OCI-LY7 (cell line): ENCODE data around the gene KRTAP4-1. TPM values are rescaled to one million over a fixed set of nuclear protein-coding genes. Genes with fewer than 3 reads are reported as not detected.
"Not testable (repeated sequence)": the region's sequence is repeated elsewhere in the genome, so short reads cannot be mapped to it uniquely, and the experiment has no call there.

Experiments
- Bru-seq: library from RNA; stranded (reverse); fragments of 400-500 nt; gene quantifications from one replicate; lab custom pipeline; 2021; lab: Mats Ljungman, UMichigan
- BruChase-seq, 2 experiments: library from RNA; stranded (reverse); fragments of 400-500 nt; gene quantifications; one replicate each; lab custom pipeline; 2021; lab: Mats Ljungman, UMichigan
- BruUV-seq: library from RNA; stranded (reverse); fragments of 400-500 nt; replicated peaks from 2 replicates; lab custom pipeline; 2021; lab: Mats Ljungman, UMichigan
- CTCF ChIA-PET: fragments of 300-600 bp; sonication (Branson Sonifier 250); formaldehyde crosslinking; loops from one replicate; lab custom pipeline; 2022; ENCODE audit warnings: antibody characterized with exemption; ENCODE audit not compliant: unreplicated experiment; lab: Charles Lee
- POLR2A ChIA-PET: fragments of 300-600 bp; sonication (Branson Sonifier 250); formaldehyde crosslinking; loops from one replicate; lab custom pipeline; 2022; ENCODE audit warnings: antibody characterized with exemption; lab: Charles Lee
- DNase-seq: peaks from one replicate; pipeline ENCODE4 v3.0.0-alpha.2; 2015; ENCODE audit warnings: low spot score
- H2AFZ ChIP-seq: fragments of 200-600 bp; sonication (generic), shearing (Covaris generic); 2 replicates; pipeline ENCODE4 v1.6.1; 2014; ENCODE audit warnings: mild to moderate bottlenecking, antibody characterized with exemption, low read length, moderate library complexity
- H3K27ac ChIP-seq: fragments of 200-600 bp; sonication (generic); 2 replicates; pipeline ENCODE4 v1.5.1; 2014; ENCODE audit warnings: mixed run types, low read depth, mild to moderate bottlenecking, moderate library complexity, low read length, inconsistent platforms; ENCODE audit not compliant: poor library complexity, severe bottlenecking
- H3K36me3 ChIP-seq: fragments of 200-600 bp; sonication (generic); 2 replicates; pipeline ENCODE4 v1.6.1; 2014; ENCODE audit warnings: mild to moderate bottlenecking, antibody characterized with exemption, low read length, moderate library complexity, mixed read lengths; ENCODE audit not compliant: insufficient read depth
- H3K4me1 ChIP-seq: fragments of 200-600 bp; sonication (generic); 2 replicates; pipeline ENCODE4 v1.5.1; 2014; ENCODE audit warnings: mild to moderate bottlenecking, low read length; ENCODE audit not compliant: insufficient read depth, poor library complexity, severe bottlenecking
- H3K4me2 ChIP-seq: fragments of 200-600 bp; sonication (generic); 2 replicates; pipeline ENCODE4 v1.6.1; 2014; ENCODE audit warnings: mild to moderate bottlenecking, low read length
- H3K4me3 ChIP-seq: fragments of 200-600 bp; sonication (generic); 2 replicates; pipeline ENCODE4 v1.5.1; 2014; ENCODE audit warnings: mild to moderate bottlenecking, low read depth, low read length; ENCODE audit not compliant: poor library complexity, severe bottlenecking
- H3K79me2 ChIP-seq: fragments of 200-600 bp; sonication (generic); 2 replicates; pipeline ENCODE4 v1.6.1; 2016; ENCODE audit warnings: low read depth, mild to moderate bottlenecking, low read length, moderate library complexity, mixed read lengths; ENCODE audit not compliant: insufficient read depth
- H3K9me2 ChIP-seq: fragments of 200-600 bp; sonication (generic); 2 replicates; pipeline ENCODE4 v1.6.1; 2016; ENCODE audit warnings: mild to moderate bottlenecking, low read length, mixed read lengths; ENCODE audit not compliant: insufficient read depth
- H3K9me3 ChIP-seq: fragments of 200-600 bp; sonication (generic); 2 replicates; pipeline ENCODE4 v1.6.1; 2014; ENCODE audit warnings: mild to moderate bottlenecking, mixed run types, low read length, mixed read lengths
- H4K20me1 ChIP-seq: fragments of 200-600 bp; sonication (generic); 2 replicates; pipeline ENCODE4 v1.6.1; 2014; ENCODE audit warnings: mild to moderate bottlenecking, antibody characterized with exemption, low read length, moderate library complexity, mixed read lengths; ENCODE audit not compliant: insufficient read depth
- EZH2phosphoT487 ChIP-seq: fragments of 200-600 bp; sonication (generic); IDR thresholded peaks from 2 replicates; pipeline ENCODE4 v1.6.1; 2018; ENCODE audit warnings: low read depth, borderline replicate concordance, mild to moderate bottlenecking, mixed run types, antibody characterized with exemption, low read length, moderate library complexity, mixed read lengths
- intact Hi-C: fragments of 100-400 bp; cut with micrococcal nuclease; formaldehyde crosslinking; loops from one replicate; pipeline ENCODE4 v1.10.0; 2022; ENCODE audit not compliant: unreplicated experiment
- long read RNA-seq: library from polyadenylated mRNA; stranded (forward); transcript quantifications from one replicate; pipeline ENCODE4 v2.0.0, GENCODE V29; 2022
- total RNA-seq, 2 experiments: library from RNA; depleted of rRNA in 1 of 2; stranded (reverse); fragments of >200 nt in 1 of 2; shearing (Covaris generic) in 1 of 2; gene quantifications; 2 replicates each; pipeline ENCODE4 v1.2.3, GENCODE V29; 2014 to 2022
- TF ChIP-seq, protein P1 (sequence below): fragments of 200-600 bp; sonication (generic); conservative IDR thresholded peaks from 2 replicates; pipeline ENCODE4 v1.5.1; 2014; ENCODE audit warnings: mild to moderate bottlenecking, antibody characterized with exemption, low read length, moderate library complexity, mixed read lengths

Gene KRTAP4-1
- total RNA-seq (2014; rRNA removed; shearing (Covaris generic)) (not detected in 2 replicates), total RNA-seq (2022) (not detected in 2 replicates), Bru-seq, nascent RNA (not detected), BruChase-seq, experiment 1, labeled RNA remaining after a 6-hour chase (not detected), BruChase-seq, experiment 2, labeled RNA remaining after a 2-hour chase (not detected)
- long read RNA-seq: 0 reads

DNA sequence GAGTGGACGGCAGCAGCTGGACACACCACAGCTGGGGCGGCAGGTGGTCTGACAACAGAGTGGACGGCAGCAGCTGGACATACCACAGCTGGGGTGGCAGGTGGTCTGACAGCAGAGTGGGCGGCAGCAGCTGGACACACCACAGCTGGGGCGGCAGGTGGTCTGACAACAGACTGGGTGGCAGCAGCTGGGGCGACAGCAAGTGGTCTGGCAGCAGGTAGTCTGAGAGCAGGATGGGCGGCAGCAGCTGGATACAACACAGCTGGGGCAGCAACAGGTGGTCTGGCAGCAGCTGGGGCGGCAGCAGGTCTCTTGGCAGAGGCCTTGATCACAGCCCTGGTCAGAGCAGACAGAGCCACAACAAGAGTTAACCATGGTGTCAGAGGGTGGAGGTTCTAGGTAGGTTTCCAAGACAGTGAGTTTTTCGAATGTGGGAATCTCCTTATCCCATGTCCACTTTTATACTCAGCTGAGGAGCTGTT is at the start of gene KRTAP4-1:
Gene KRTAP4-1, minus strand, starts transcription at position 432 of the 482 bp plus-strand sequence. Its CDS starts 57 bp downstream, at position 375.
- TF ChIP-seq, protein P1, sequence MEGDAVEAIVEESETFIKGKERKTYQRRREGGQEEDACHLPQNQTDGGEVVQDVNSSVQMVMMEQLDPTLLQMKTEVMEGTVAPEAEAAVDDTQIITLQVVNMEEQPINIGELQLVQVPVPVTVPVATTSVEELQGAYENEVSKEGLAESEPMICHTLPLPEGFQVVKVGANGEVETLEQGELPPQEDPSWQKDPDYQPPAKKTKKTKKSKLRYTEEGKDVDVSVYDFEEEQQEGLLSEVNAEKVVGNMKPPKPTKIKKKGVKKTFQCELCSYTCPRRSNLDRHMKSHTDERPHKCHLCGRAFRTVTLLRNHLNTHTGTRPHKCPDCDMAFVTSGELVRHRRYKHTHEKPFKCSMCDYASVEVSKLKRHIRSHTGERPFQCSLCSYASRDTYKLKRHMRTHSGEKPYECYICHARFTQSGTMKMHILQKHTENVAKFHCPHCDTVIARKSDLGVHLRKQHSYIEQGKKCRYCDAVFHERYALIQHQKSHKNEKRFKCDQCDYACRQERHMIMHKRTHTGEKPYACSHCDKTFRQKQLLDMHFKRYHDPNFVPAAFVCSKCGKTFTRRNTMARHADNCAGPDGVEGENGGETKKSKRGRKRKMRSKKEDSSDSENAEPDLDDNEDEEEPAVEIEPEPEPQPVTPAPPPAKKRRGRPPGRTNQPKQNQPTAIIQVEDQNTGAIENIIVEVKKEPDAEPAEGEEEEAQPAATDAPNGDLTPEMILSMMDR: no peak
- no peak for TF ChIP-seq EZH2phosphoT487
- Histone ChIP-seq H3K4me2 (no peak within 1 kb of the TSS), H3K9me3 (no peaks in the 10 kb centered on the region), H3K79me2 (no peaks in the 10 kb centered on the region), H2AFZ (no peak within 1 kb of the TSS), H3K9me2 (no peaks in the 10 kb centered on the region), H3K27ac (no peak within 1 kb of the TSS), H4K20me1 (no peaks in the 10 kb centered on the region), H3K36me3 (no peaks in the 10 kb centered on the region), H3K4me1 (no peaks in the 10 kb centered on the region), H3K4me3 (no peak within 1 kb of the TSS)
- POLR2A ChIA-PET: no interaction called here
- no TSS peak for BruUV-seq
- CTCF ChIA-PET: no interaction called here
- intact Hi-C loops: no loop called here
- DNase-seq: no peak

DNA sequence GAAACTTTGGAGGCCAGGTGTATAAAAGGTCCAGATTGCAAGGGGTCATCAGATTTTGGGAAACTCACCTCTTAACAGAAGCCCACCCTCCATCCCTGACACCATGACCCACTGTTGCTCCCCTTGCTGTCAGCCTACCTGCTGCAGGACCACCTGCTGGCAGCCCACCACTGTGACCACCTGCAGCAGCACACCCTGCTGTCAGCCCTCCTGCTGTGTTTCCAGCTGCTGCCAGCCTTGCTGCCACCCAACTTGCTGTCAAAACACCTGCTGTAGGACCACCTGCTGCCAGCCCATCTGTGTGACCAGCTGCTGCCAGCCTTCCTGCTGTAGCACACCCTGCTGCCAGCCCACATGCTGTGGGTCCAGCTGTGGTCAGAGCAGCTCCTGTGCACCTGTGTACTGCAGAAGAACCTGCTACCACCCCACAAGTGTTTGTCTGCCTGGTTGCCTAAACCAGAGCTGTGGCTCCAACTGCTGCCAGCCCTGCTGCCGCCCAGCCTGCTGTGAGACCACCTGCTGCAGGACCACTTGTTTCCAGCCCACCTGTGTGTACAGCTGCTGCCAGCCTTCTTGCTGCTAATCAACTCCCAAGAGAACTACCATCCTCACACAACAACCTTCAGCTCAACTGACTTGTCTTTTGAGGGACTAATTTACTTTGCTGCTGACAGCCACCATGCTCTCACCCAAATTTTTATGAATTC is 47.8 kb upstream of the KRTAP4-1 start, which contains the start of gene KRTAP9-3:
Gene KRTAP9-3, plus strand, starts transcription at position 51 of the 707 bp plus-strand sequence. Its CDS starts 53 bp downstream, at position 104.
- H3K4me2 ChIP-seq, BruUV-seq, H3K4me3 ChIP-seq, CTCF ChIA-PET, H3K9me2 ChIP-seq, H2AFZ ChIP-seq, H4K20me1 ChIP-seq, intact Hi-C loops, H3K4me1 ChIP-seq, H3K9me3 ChIP-seq, H3K27ac ChIP-seq, H3K79me2 ChIP-seq, DNase-seq, POLR2A ChIA-PET, H3K36me3 ChIP-seq: not testable (repeated sequence)

DNA sequence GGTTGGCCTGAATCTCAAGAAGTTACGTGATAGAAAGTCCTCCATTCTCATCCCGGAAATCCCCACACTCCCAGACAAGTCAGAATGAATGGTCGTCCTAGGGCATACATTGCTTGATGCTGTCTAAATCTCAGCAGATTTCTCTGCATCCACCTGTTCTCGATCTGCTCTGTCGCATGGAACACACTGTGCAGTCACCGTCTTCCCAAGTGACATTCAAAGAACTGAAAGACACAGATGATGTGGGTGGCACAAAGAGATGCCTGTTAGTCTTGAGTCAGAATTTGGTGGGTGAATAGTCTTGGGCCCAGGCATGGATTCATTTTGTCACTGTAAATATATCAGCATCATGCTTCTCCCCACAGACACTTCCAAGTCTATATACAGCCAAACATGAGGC is 47.0 kb upstream of the KRTAP4-1 start:
- H3K4me1 ChIP-seq: no peaks in the 10 kb centered on the region
- H3K9me2 ChIP-seq: no peaks in the 10 kb centered on the region
- no peak overlapping the region for H2AFZ ChIP-seq
- no peaks in the 10 kb centered on the region for H4K20me1 ChIP-seq
- H3K9me3 ChIP-seq: no peaks in the 10 kb centered on the region
- ChIA-PET POLR2A (no interaction called here), CTCF (no interaction called here)
- BruUV-seq: no TSS peak
- H3K4me2 ChIP-seq: no peak overlapping the region
- no peak overlapping the region for H3K27ac ChIP-seq
- intact Hi-C loops: no loop called here
- no peaks in the 10 kb centered on the region for H3K79me2 ChIP-seq
- no peak for TF ChIP-seq EZH2phosphoT487
- TF ChIP-seq, protein P1: no peak
- H3K4me3 ChIP-seq: no peak overlapping the region
- DNase-seq: no peak
- H3K36me3 ChIP-seq: no peaks in the 10 kb centered on the region
